Neural progenitor cell (in vitro differentiated cells): Measurements from ENCODE around the gene PKHD1. TPM values are rescaled to one million over a fixed set of nuclear protein-coding genes. Genes with fewer than 3 reads are reported as not detected.

ENCODE experiments used
- DNase-seq: peaks from one replicate; pipeline ENCODE4 v3.0.0-alpha.2; 2016; ENCODE audit warnings: low spot score
- H2AFZ ChIP-seq: fragments of 200-600 bp; sonication (generic); replicated peaks from 2 replicates; pipeline ENCODE4 v1.6.1; 2016; ENCODE audit warnings: antibody characterized with exemption
- H3F3A ChIP-seq: fragments of 200-600 bp; sonication (generic); 2 replicates; pipeline ENCODE4 v1.6.1; 2016; ENCODE audit warnings: antibody characterized with exemption, low read depth
- H3K27ac ChIP-seq: fragments of 200-600 bp; sonication (generic); 2 replicates; pipeline ENCODE4 v1.5.1; 2016; ENCODE audit warnings: mild to moderate bottlenecking
- H3K27me3 ChIP-seq: fragments of 200-600 bp; sonication (generic); 2 replicates; pipeline ENCODE4 v1.6.1; 2016; ENCODE audit warnings: mild to moderate bottlenecking, moderate library complexity
- H3K36me3 ChIP-seq: fragments of 200-600 bp; sonication (generic); 2 replicates; pipeline ENCODE4 v1.5.1; 2016
- H3K4me1 ChIP-seq: fragments of 200-600 bp; sonication (generic); 2 replicates; pipeline ENCODE4 v1.6.1; 2016; ENCODE audit warnings: mixed run types
- H3K4me2 ChIP-seq: fragments of 200-600 bp; sonication (generic); 2 replicates; pipeline ENCODE4 v1.6.1; 2016
- H3K4me3 ChIP-seq: fragments of 200-600 bp; sonication (generic); 2 replicates; pipeline ENCODE4 v1.5.1; 2016
- H3K79me2 ChIP-seq: fragments of 200-600 bp; sonication (generic); 2 replicates; pipeline ENCODE4 v1.6.1; 2016; ENCODE audit warnings: low read depth
- H3K9ac ChIP-seq: fragments of 200-600 bp; sonication (generic); 2 replicates; pipeline ENCODE4 v1.6.1; 2016
- H3K9me3 ChIP-seq: fragments of 200-600 bp; sonication (generic); 2 replicates; pipeline ENCODE4 v1.5.1; 2016; ENCODE audit warnings: low read depth
- H4K20me1 ChIP-seq: fragments of 200-600 bp; sonication (generic); 2 replicates; pipeline ENCODE4 v1.6.1; 2016; ENCODE audit warnings: low read depth
- H3K27ac Mint-ChIP-seq: 3 replicates; pipeline ENCODE4 v1.8.0; 2021; ENCODE audit warnings: mixed read lengths
- H3K27me3 Mint-ChIP-seq: 2 replicates; pipeline ENCODE4 v1.8.0; 2022; ENCODE audit warnings: low read depth, mild to moderate bottlenecking, inconsistent platforms, moderate library complexity, mixed read lengths; ENCODE audit not compliant: insufficient read depth
- H3K36me3 Mint-ChIP-seq: 3 replicates; pipeline ENCODE4 v1.8.0; 2021; ENCODE audit warnings: mixed read lengths
- H3K4me1 Mint-ChIP-seq: 3 replicates; pipeline ENCODE4 v1.8.0; 2021; ENCODE audit warnings: mixed read lengths
- H3K4me3 Mint-ChIP-seq: 3 replicates; pipeline ENCODE4 v1.8.0; 2021; ENCODE audit warnings: mild to moderate bottlenecking, moderate library complexity, mixed read lengths
- H3K9me3 Mint-ChIP-seq: 3 replicates; pipeline ENCODE4 v1.8.0; 2020; ENCODE audit warnings: mixed read lengths
- EZH2 ChIP-seq: fragments of 200-600 bp; sonication (generic); IDR thresholded peaks from 2 replicates; pipeline ENCODE4 v1.6.1; 2017; ENCODE audit warnings: antibody characterized with exemption, mild to moderate bottlenecking, moderate library complexity
- EZH2phosphoT487 ChIP-seq: fragments of 200-600 bp; sonication (generic); IDR thresholded peaks from 2 replicates; pipeline ENCODE4 v1.6.1; 2017; ENCODE audit warnings: antibody characterized with exemption
- total RNA-seq: library from RNA; depleted of rRNA; stranded (reverse); fragments of >200 nt; gene quantifications from 2 replicates; pipeline ENCODE4 v1.2.3, GENCODE V29; 2015; ENCODE audit warnings: low replicate concordance
- TF ChIP-seq, protein P1 (sequence below): fragments of 200-600 bp; sonication (generic); IDR thresholded peaks from 2 replicates; pipeline ENCODE4 v1.5.1; 2017; ENCODE audit warnings: antibody characterized with exemption, mild to moderate bottlenecking

PKHD1 gene
- total RNA-seq, 1 donor from 2014 or later: 0.04 TPM

DNA sequence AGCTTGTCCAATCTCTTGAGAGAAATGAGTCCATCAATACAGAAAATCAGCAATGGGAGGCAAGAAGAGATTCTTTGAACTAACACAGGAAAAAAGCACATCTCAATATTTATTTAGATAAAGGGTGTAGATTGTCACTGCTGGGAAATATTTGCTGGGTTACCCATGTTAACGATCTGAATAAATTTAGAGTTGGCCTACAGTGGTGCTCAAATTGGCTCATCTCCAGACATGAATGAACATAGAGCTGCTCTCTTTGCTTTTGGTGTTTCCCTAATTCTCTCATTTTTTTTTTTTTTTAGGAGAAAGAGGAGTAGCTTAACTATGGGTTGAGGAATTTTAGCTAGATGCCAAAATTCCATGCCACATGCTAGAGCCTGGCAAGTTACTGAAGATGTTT lies 471.2 kb downstream of the PKHD1 start:
- no peak overlapping the region for H2AFZ ChIP-seq
- Mint-ChIP-seq H3K27ac (no peak overlapping the region), H3K4me1 (no peaks in the 10 kb centered on the region), H3K9me3 (no peaks in the 10 kb centered on the region), H3K36me3 (no peaks in the 10 kb centered on the region), H3K4me3 (no peak overlapping the region), H3K27me3 (peaks cover 2% of the 10 kb centered on the region)
- H3K9me3 ChIP-seq: no peaks in the 10 kb centered on the region
- H3K4me2 ChIP-seq: no peak overlapping the region
- H3K4me1 ChIP-seq: no peaks in the 10 kb centered on the region
- no peaks in the 10 kb centered on the region for H3F3A ChIP-seq
- TF ChIP-seq, protein P1, sequence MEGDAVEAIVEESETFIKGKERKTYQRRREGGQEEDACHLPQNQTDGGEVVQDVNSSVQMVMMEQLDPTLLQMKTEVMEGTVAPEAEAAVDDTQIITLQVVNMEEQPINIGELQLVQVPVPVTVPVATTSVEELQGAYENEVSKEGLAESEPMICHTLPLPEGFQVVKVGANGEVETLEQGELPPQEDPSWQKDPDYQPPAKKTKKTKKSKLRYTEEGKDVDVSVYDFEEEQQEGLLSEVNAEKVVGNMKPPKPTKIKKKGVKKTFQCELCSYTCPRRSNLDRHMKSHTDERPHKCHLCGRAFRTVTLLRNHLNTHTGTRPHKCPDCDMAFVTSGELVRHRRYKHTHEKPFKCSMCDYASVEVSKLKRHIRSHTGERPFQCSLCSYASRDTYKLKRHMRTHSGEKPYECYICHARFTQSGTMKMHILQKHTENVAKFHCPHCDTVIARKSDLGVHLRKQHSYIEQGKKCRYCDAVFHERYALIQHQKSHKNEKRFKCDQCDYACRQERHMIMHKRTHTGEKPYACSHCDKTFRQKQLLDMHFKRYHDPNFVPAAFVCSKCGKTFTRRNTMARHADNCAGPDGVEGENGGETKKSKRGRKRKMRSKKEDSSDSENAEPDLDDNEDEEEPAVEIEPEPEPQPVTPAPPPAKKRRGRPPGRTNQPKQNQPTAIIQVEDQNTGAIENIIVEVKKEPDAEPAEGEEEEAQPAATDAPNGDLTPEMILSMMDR: no peak
- TF ChIP-seq EZH2phosphoT487 (no peak), EZH2 (no peak)
- H3K4me3 ChIP-seq: no peak overlapping the region
- no peaks in the 10 kb centered on the region for H3K36me3 ChIP-seq
- no peak for DNase-seq
- no peaks in the 10 kb centered on the region for H4K20me1 ChIP-seq
- no peaks in the 10 kb centered on the region for H3K27me3 ChIP-seq
- H3K27ac ChIP-seq: no peak overlapping the region
- no peak overlapping the region for H3K9ac ChIP-seq
- no peaks in the 10 kb centered on the region for H3K79me2 ChIP-seq

DNA sequence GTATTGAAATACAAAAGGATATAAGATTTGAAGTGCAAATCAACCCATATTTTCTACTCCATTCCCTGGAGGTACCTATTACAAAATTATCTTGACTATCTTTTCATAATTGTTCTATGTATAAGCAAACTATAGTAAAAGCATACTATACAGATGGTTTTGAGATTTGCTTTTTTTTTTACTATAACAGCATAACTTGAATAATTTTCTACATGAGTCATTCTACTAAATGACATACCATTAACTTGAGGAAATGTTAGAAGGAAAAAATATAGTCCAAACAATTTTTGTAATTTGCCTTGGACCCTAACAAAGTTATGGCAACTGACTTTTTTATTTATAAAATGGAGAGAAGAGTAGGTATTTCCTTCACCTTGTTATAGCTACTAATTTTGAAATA lies 472.7 kb downstream of the PKHD1 start:
- H3K27me3 ChIP-seq: no peaks in the 10 kb centered on the region
- no peak overlapping the region for H3K27ac ChIP-seq
- Mint-ChIP-seq H3K27ac (no peak overlapping the region), H3K4me3 (no peak overlapping the region), H3K36me3 (no peaks in the 10 kb centered on the region), H3K27me3 (no peaks in the 10 kb centered on the region), H3K9me3 (no peaks in the 10 kb centered on the region), H3K4me1 (no peaks in the 10 kb centered on the region)
- no peak for DNase-seq
- H3K9ac ChIP-seq: no peak overlapping the region
- H3K36me3 ChIP-seq: no peaks in the 10 kb centered on the region
- H3K4me1 ChIP-seq: no peaks in the 10 kb centered on the region
- no peaks in the 10 kb centered on the region for H3K79me2 ChIP-seq
- no peak overlapping the region for H3K4me2 ChIP-seq
- no peaks in the 10 kb centered on the region for H3F3A ChIP-seq
- H3K9me3 ChIP-seq: no peaks in the 10 kb centered on the region
- no peaks in the 10 kb centered on the region for H4K20me1 ChIP-seq
- no peak for TF ChIP-seq EZH2phosphoT487
- no peak for TF ChIP-seq EZH2
- no peak overlapping the region for H2AFZ ChIP-seq
- no peak overlapping the region for H3K4me3 ChIP-seq

DNA sequence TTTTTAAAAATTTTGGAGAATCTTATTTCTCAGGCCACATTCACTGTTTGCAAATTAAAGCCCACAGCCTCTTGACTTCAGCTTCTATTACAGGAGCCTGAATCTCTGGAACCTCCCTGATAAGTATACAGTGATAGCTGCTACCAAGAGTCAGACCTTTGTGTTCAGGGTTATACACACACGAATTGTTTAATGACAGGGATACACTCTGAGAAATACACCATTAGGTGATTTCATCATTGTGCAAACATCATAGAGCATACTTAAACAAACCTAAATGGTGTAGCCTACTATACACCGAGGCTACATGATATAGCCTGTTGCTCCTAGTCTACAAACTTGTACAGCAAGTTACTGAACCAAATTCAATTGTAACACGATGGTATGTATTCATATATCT lies 473.9 kb downstream of the PKHD1 start:
- Mint-ChIP-seq H3K27ac (no peak overlapping the region), H3K4me1 (no peaks in the 10 kb centered on the region), H3K27me3 (no peaks in the 10 kb centered on the region), H3K36me3 (no peaks in the 10 kb centered on the region), H3K9me3 (no peaks in the 10 kb centered on the region), H3K4me3 (no peak overlapping the region)
- Histone ChIP-seq H3K4me2 (no peak overlapping the region), H4K20me1 (no peaks in the 10 kb centered on the region), H3K36me3 (no peaks in the 10 kb centered on the region), H3F3A (no peaks in the 10 kb centered on the region), H2AFZ (no peak overlapping the region), H3K4me1 (no peaks in the 10 kb centered on the region), H3K9me3 (no peaks in the 10 kb centered on the region), H3K27me3 (no peaks in the 10 kb centered on the region), H3K27ac (no peak overlapping the region), H3K79me2 (no peaks in the 10 kb centered on the region), H3K9ac (no peak overlapping the region), H3K4me3 (no peak overlapping the region)
- no peak for DNase-seq
- no peak for TF ChIP-seq EZH2
- TF ChIP-seq, protein P1: no peak
- no peak for TF ChIP-seq EZH2phosphoT487

DNA sequence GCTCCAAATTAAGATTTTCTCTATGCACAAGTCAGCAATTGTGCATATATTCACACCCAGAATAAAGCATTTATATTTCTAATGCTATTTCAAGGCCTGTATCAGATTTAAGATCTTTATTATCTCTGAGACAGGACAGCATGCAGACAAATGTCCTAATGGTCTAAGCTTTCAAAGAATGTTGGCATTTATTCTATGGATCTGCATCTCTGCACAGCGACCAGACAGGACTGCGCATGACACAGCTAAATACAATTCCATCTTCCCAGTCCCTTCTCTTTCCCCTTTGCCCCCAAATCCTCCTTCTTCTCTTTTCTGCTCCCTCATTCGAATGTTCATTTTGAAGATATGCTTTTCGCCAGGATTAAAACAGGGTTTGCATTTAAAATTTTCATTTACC lies 478.5 kb downstream of the PKHD1 start:
- Histone ChIP-seq H3K9me3 (no peaks in the 10 kb centered on the region), H3K4me1 (no peaks in the 10 kb centered on the region), H3K4me3 (no peak overlapping the region), H3K79me2 (no peaks in the 10 kb centered on the region), H3F3A (no peaks in the 10 kb centered on the region), H2AFZ (no peak overlapping the region), H3K4me2 (no peak overlapping the region), H4K20me1 (no peaks in the 10 kb centered on the region), H3K27me3 (no peaks in the 10 kb centered on the region), H3K27ac (no peak overlapping the region), H3K36me3 (no peaks in the 10 kb centered on the region), H3K9ac (no peak overlapping the region)
- H3K4me1 Mint-ChIP-seq: no peaks in the 10 kb centered on the region
- no peak for TF ChIP-seq EZH2
- TF ChIP-seq, protein P1: no peak
- TF ChIP-seq EZH2phosphoT487: no peak
- no peaks in the 10 kb centered on the region for H3K9me3 Mint-ChIP-seq
- H3K4me3 Mint-ChIP-seq: no peak overlapping the region
- H3K27me3 Mint-ChIP-seq: no peaks in the 10 kb centered on the region
- no peak for DNase-seq
- H3K27ac Mint-ChIP-seq: no peak overlapping the region
- H3K36me3 Mint-ChIP-seq: no peaks in the 10 kb centered on the region
